ENCODE data around the gene SPTY2D1. TPM values are rescaled to one million over a fixed set of nuclear protein-coding genes. Genes with fewer than 3 reads are reported as not detected.

SPTY2D1 gene
- total RNA-seq, 1 donor from 2014 or later = 12.3 TPM

DNA sequence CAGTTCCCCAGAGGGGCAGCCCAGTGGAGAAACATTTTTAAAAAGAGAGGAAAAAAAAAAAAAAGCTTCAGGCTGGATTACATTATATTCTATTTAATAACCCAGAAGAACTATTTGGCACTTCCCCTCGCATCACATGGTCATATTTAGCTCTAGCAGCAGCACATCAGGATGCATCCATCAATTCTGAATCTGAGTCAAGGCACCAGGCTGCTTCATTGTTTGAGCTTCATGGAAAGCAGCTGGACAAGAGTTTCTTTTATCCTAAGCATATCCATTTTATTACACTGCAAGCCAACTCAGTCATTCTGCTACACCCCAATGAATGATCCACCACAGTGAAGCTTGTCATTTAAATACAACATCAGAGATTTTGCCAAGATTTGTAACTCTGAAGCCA is 10.0 kb downstream of the SPTY2D1 start:
- H3K4me2 ChIP-seq = no peak overlapping the region
- peaks cover 97% of the 10 kb centered on the region for H3K79me2 ChIP-seq (ENCODE audit: low read depth)
- no peaks in the 10 kb centered on the region for H3K27me3 Mint-ChIP-seq (ENCODE audit: insufficient read depth, low read depth)
- no peak overlapping the region for H3K4me3 Mint-ChIP-seq
- no peaks in the 10 kb centered on the region for H3K4me1 Mint-ChIP-seq
- no peaks in the 10 kb centered on the region for H3F3A ChIP-seq (ENCODE audit: low read depth)
- H3K27ac ChIP-seq = no peak overlapping the region
- no peaks in the 10 kb centered on the region for H3K4me1 ChIP-seq
- H2AFZ ChIP-seq (replicated peaks) = no peak overlapping the region
- H3K4me3 ChIP-seq = no peak overlapping the region
- no peaks in the 10 kb centered on the region for H3K9me3 Mint-ChIP-seq
- no peaks in the 10 kb centered on the region for H3K36me3 ChIP-seq
- no peak overlapping the region for H3K9ac ChIP-seq
- no peaks in the 10 kb centered on the region for H3K27me3 ChIP-seq
- no peak overlapping the region for H3K27ac Mint-ChIP-seq
- H3K36me3 Mint-ChIP-seq = peaks cover 3% of the 10 kb centered on the region
- H3K9me3 ChIP-seq (ENCODE audit: low read depth) = no peaks in the 10 kb centered on the region
- no peak for DNase-seq (ENCODE audit: low spot score)
- TF ChIP-seq, protein P1, sequence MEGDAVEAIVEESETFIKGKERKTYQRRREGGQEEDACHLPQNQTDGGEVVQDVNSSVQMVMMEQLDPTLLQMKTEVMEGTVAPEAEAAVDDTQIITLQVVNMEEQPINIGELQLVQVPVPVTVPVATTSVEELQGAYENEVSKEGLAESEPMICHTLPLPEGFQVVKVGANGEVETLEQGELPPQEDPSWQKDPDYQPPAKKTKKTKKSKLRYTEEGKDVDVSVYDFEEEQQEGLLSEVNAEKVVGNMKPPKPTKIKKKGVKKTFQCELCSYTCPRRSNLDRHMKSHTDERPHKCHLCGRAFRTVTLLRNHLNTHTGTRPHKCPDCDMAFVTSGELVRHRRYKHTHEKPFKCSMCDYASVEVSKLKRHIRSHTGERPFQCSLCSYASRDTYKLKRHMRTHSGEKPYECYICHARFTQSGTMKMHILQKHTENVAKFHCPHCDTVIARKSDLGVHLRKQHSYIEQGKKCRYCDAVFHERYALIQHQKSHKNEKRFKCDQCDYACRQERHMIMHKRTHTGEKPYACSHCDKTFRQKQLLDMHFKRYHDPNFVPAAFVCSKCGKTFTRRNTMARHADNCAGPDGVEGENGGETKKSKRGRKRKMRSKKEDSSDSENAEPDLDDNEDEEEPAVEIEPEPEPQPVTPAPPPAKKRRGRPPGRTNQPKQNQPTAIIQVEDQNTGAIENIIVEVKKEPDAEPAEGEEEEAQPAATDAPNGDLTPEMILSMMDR (IDR thresholded peaks at IDR 0.05) = no peak
- no peak for TF ChIP-seq EZH2phosphoT487 (IDR thresholded peaks at IDR 0.05)
- no peak for TF ChIP-seq EZH2 (IDR thresholded peaks at IDR 0.05)
- H4K20me1 ChIP-seq (ENCODE audit: low read depth) = no peaks in the 10 kb centered on the region

DNA sequence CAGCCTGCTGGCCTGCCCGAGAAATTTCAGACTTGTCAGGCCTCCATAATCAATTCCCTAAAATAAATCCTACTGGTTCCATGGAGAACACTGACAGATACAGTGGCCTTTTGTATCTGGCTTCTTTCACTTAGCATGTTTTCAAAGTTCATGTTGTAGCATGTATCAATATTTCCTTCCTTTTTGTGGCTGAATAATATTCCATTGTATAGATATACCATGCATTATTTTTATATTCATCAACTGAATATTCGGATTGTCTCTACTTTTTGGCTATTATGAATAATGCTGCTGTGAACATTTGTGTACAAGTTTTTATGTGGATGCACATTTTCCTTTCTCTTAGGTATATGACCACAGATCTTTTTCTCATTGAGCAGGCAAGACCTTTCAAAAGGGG is 10.4 kb downstream of the SPTY2D1 start:
- TF ChIP-seq EZH2 (IDR thresholded peaks at IDR 0.05) (no peak), EZH2phosphoT487 (IDR thresholded peaks at IDR 0.05) (no peak)
- TF ChIP-seq, protein P1 (IDR thresholded peaks at IDR 0.05) = no peak
- no peaks in the 10 kb centered on the region for H4K20me1 ChIP-seq (ENCODE audit: low read depth)

DNA sequence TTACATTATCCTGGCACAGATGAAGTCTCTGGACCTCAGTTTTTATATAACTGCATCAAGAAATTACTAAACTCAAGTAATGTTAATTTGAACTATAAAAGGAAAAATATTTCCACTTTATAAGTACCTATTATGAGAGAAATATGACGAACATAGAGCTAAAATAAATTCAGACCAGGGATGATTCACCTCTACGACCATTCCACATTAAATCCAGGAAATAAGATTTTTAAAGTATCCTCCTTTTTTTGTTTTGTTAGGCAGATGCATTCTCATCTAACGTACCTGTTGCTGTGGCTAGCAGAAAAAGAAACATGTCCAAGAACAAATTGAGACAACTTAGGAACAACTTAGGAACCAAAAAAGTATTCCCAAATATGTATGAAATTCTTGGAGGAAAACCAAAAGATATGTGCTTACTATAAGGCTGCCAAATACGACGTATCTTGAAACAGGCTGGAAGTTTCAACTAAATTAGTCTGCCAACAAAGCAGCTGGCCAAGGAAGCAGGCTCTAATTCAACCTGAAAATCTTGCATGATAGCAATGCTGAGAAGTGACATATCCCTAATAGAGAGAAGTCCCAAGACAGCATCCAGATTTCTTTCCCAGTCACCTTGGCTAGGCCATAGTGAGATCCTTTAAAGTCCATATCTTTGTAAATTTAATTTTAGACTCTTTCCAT is 15.7 kb downstream of the SPTY2D1 start:
- Mint-ChIP-seq H3K9me3 (no peaks in the 10 kb centered on the region), H3K4me1 (no peaks in the 10 kb centered on the region), H3K36me3 (peaks cover 10% of the 10 kb centered on the region), H3K27me3 (ENCODE audit: insufficient read depth, low read depth) (no peaks in the 10 kb centered on the region), H3K27ac (no peak overlapping the region), H3K4me3 (no peak overlapping the region)
- no peak overlapping the region for H3K4me2 ChIP-seq
- no peak overlapping the region for H3K27ac ChIP-seq
- no peak for DNase-seq (ENCODE audit: low spot score)
- H3K4me3 ChIP-seq = no peak overlapping the region
- no peaks in the 10 kb centered on the region for H3K4me1 ChIP-seq
- no peak overlapping the region for H3K9ac ChIP-seq
- TF ChIP-seq EZH2 (IDR thresholded peaks at IDR 0.05) (no peak), EZH2phosphoT487 (IDR thresholded peaks at IDR 0.05) (no peak)
- TF ChIP-seq, protein P1 (IDR thresholded peaks at IDR 0.05) = no peak
- H3K79me2 ChIP-seq (ENCODE audit: low read depth) = peaks cover 61% of the 10 kb centered on the region
- H3K27me3 ChIP-seq = no peaks in the 10 kb centered on the region
- no peaks in the 10 kb centered on the region for H3K9me3 ChIP-seq (ENCODE audit: low read depth)
- H2AFZ ChIP-seq (replicated peaks) = no peak overlapping the region
- H3K36me3 ChIP-seq = no peaks in the 10 kb centered on the region
- no peaks in the 10 kb centered on the region for H3F3A ChIP-seq (ENCODE audit: low read depth)
- H4K20me1 ChIP-seq (ENCODE audit: low read depth) = no peaks in the 10 kb centered on the region

More for the DNA sequence above, 10.4 kb downstream of the SPTY2D1 start:
- Histone ChIP-seq H3F3A (ENCODE audit: low read depth) (no peaks in the 10 kb centered on the region), H3K9ac (no peak overlapping the region), H3K4me2 (no peak overlapping the region), H3K27ac (no peak overlapping the region), H3K9me3 (ENCODE audit: low read depth) (no peaks in the 10 kb centered on the region), H2AFZ (replicated peaks) (no peak overlapping the region), H3K79me2 (ENCODE audit: low read depth) (peaks cover 97% of the 10 kb centered on the region), H3K4me1 (no peaks in the 10 kb centered on the region), H3K4me3 (no peak overlapping the region), H3K27me3 (no peaks in the 10 kb centered on the region), H3K36me3 (no peaks in the 10 kb centered on the region)
- H3K27me3 Mint-ChIP-seq (ENCODE audit: insufficient read depth, low read depth) = no peaks in the 10 kb centered on the region
- H3K4me1 Mint-ChIP-seq = no peaks in the 10 kb centered on the region
- no peaks in the 10 kb centered on the region for H3K9me3 Mint-ChIP-seq
- no peak overlapping the region for H3K27ac Mint-ChIP-seq
- H3K36me3 Mint-ChIP-seq = peaks cover 3% of the 10 kb centered on the region
- no peak overlapping the region for H3K4me3 Mint-ChIP-seq
- DNase-seq (ENCODE audit: low spot score) = no peak
